ENCODE data around the gene MTRF1. TPM values are rescaled to one million over a fixed set of nuclear protein-coding genes. Genes with fewer than 3 reads are reported as not detected.

Gene MTRF1
- total and polyA plus RNA-seq, 2 of the 4 experiments (the other 2 are of a cell fraction): 9.7 to 12.4 TPM

- Histone ChIP-seq H3K27ac (ENCODE audit: insufficient read depth, low read length) (no peak overlapping the region), H3K4me3 (ENCODE audit: insufficient read depth, low read depth, low read length) (no peak overlapping the region), H2BK5ac (ENCODE audit: low read depth, low read length, poor library complexity, severe bottlenecking) (no peak overlapping the region), H3K18ac (ENCODE audit: low read depth, low read length) (no peak overlapping the region), H4K8ac (ENCODE audit: low read depth in 2 of 2, low read length in 2 of 2) (no peak overlapping the region), H3K4ac (ENCODE audit: low read depth, low read length) (no peak overlapping the region), H2AFZ (replicated peaks; ENCODE audit: low read length, poor library complexity) (no peak overlapping the region), H3K27me3 (ENCODE audit: control insufficient read depth, insufficient read depth, low read length) (no peaks in the 10 kb centered on the region), H2BK120ac (ENCODE audit: low read depth, low read length) (no peak overlapping the region), H3K9ac (ENCODE audit: low read depth, low read length) (no peak overlapping the region), H2BK15ac (ENCODE audit: low read depth, low read length) (no peak overlapping the region), H2AK9ac (replicated peaks; ENCODE audit: low read depth, low read length, poor library complexity) (no peak overlapping the region), H3K79me1 (ENCODE audit: low read depth in 1 of 2, low read length in 2 of 2) (no peaks in the 10 kb centered on the region), H3K36me3 (ENCODE audit: control insufficient read depth, insufficient read depth, low read length) (no peaks in the 10 kb centered on the region), H2AK5ac (ENCODE audit: low read depth, low read length) (no peak overlapping the region), H3K4me2 (ENCODE audit: low read depth, low read length) (no peak overlapping the region), H2BK20ac (ENCODE audit: low read depth, low read length) (no peak overlapping the region), H3K9me1 (ENCODE audit: insufficient read depth, low read length) (no peaks in the 10 kb centered on the region), H3K23ac (ENCODE audit: low read depth, low read length) (no peak overlapping the region), H3K56ac (ENCODE audit: extremely low read depth, insufficient read depth, low read length) (no peak overlapping the region), H4K5ac (ENCODE audit: low read depth, low read length) (no peak overlapping the region), H3K14ac (replicated peaks; ENCODE audit: low read depth, low read length) (no peak overlapping the region), H3K9me3 (ENCODE audit: control insufficient read depth, insufficient read depth, low read length) (no peaks in the 10 kb centered on the region), H3K4me1 (ENCODE audit: control insufficient read depth, insufficient read depth, low read length) (no peaks in the 10 kb centered on the region), H4K91ac (ENCODE audit: insufficient read depth, low read depth, low read length) (no peak overlapping the region), H4K20me1 (ENCODE audit: insufficient read depth, low read length) (no peaks in the 10 kb centered on the region)
- dilution Hi-C loops (cut with HindIII; ENCODE audit: low sequenced_read_pairs, unreplicated experiment) (no loop called here), in situ Hi-C loops (cut with MboI; ENCODE audit: low sequenced_read_pairs) (no loop called here), intact Hi-C loops (cut with micrococcal nuclease) (no loop called here)
- ATAC-seq (ENCODE audit: low read depth) (no peak), DNase-seq (no peak)
- WGBS, 2 experiments (ENCODE audit: extremely low coverage in 2 of 2, insufficient read length in 1 of 2): 60% methylated on average over 1 of the region's 2 CpGs; no CpG with 5 or more reads in 1 of the 2 experiments
- CTCF ChIA-PET: no interaction called here
- no TSS peak for BruUV-seq (replicated peaks)
- TF ChIP-seq CEBPB (IDR thresholded peaks at IDR 0.05; ENCODE audit: low read depth, low read length): no peak
- no peak for TF ChIP-seq RCOR1 (IDR thresholded peaks at IDR 0.05; ENCODE audit: insufficient replicate concordance, low read length)
- TF ChIP-seq POLR2A (IDR thresholded peaks at IDR 0.05; ENCODE audit: low read depth, low read length): no peak
- TF ChIP-seq MAZ (IDR thresholded peaks at IDR 0.05; ENCODE audit: borderline replicate concordance, low read depth, low read length): no peak
- POLR2A ChIA-PET (ENCODE audit: unreplicated experiment): no interaction called here
Observed at GRCh38 chr13:41199526-41199925, 63.9 kb downstream of the MTRF1 start.

Data from IMR-90 (cell line).